Upper lobe of left lung (tissue), 4 donors: ENCODE results near the gene G0S2.

ENCODE experiments used
- EP300 ChIP-seq, 4 donors: sonication (generic); formaldehyde crosslinking; IDR thresholded peaks; one replicate each; pipeline ENCODE4 v1.5.1; 2017; ENCODE audit warnings: antibody characterized with exemption in 4 of 4, control low read depth in 2 of 4
- POLR2A ChIP-seq, 4 donors: fragments of 450-650 bp; IDR thresholded peaks; one replicate each; pipeline ENCODE4 v1.5.1; 2016 to 2017; ENCODE audit warnings: antibody characterized with exemption in 4 of 4, mild to moderate bottlenecking in 2 of 4
- POLR2AphosphoS5 ChIP-seq, 2 donors: sonication (generic); formaldehyde crosslinking; IDR thresholded peaks; one replicate each; pipeline ENCODE4 v1.5.1; 2017; ENCODE audit warnings: antibody characterized with exemption in 2 of 2
- TF ChIP-seq, protein P1 (sequence below), 6 experiments: fragments of 450-650 bp in 4 of 6; fragments of 200-600 bp in 2 of 6; sonication (generic) in 2 of 6; IDR thresholded peaks; one replicate each; pipeline ENCODE4 v1.5.1; 2016 to 2019; ENCODE audit warnings: antibody characterized with exemption in 6 of 6

DNA sequence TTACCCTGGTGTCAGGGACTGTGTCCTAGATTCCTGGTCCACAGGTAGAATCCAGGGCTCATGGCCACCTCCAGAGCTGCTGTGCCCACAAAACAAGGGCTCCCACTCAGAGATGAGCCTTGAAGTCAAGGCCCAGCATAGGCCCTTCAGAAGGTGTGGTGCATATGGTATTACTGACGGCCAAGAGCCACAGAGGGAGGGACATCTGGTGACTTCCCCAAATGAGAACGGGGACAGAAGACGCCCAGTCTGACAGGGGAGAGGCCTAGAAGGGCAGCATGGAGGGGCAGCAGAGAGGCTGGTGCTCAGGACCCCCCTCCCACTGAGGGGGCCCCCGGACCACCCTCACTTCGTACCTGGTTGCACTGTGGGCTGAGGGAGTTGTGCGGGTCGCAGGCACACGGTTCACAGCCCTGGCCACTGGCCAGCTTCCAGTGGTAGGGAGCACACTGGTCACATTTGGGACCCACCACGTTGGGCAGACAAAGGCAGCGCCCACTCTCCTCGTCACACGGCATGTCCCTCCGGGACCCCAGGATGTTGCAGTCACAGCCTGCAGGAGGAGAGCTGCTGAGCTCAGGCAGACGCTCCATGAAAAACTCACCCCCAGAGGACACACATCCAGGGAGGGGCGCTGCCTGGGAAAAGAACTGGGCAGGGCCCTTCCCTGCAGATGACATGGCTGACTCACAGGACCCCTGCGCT lies 48.0 kb upstream of the G0S2 start:
- TF ChIP-seq POLR2A (IDR thresholded peaks at IDR 0.05) (no peak), EP300 (IDR thresholded peaks at IDR 0.05) (no peak), POLR2AphosphoS5 (IDR thresholded peaks at IDR 0.05) (no peak)
- TF ChIP-seq, protein P1, sequence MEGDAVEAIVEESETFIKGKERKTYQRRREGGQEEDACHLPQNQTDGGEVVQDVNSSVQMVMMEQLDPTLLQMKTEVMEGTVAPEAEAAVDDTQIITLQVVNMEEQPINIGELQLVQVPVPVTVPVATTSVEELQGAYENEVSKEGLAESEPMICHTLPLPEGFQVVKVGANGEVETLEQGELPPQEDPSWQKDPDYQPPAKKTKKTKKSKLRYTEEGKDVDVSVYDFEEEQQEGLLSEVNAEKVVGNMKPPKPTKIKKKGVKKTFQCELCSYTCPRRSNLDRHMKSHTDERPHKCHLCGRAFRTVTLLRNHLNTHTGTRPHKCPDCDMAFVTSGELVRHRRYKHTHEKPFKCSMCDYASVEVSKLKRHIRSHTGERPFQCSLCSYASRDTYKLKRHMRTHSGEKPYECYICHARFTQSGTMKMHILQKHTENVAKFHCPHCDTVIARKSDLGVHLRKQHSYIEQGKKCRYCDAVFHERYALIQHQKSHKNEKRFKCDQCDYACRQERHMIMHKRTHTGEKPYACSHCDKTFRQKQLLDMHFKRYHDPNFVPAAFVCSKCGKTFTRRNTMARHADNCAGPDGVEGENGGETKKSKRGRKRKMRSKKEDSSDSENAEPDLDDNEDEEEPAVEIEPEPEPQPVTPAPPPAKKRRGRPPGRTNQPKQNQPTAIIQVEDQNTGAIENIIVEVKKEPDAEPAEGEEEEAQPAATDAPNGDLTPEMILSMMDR (IDR thresholded peaks at IDR 0.05), result no peak
